IPS-20b (cell line): ENCODE measurements around the gene ZDHHC16.
"Not testable (repeated sequence)": the region's sequence is repeated elsewhere in the genome, so short reads cannot be mapped to it uniquely, and the experiment has no call there.

Experiments used
- H3K27ac ChIP-seq: one replicate; pipeline ENCODE4 v1.5.1; 2013; ENCODE audit warnings: low read length
- H3K27me3 ChIP-seq: 2 replicates; pipeline ENCODE4 v1.6.1; 2013; ENCODE audit warnings: mild to moderate bottlenecking, low read length, inconsistent platforms; ENCODE audit not compliant: insufficient read depth
- H3K36me3 ChIP-seq: 2 replicates; pipeline ENCODE4 v1.6.1; 2013; ENCODE audit warnings: low read depth, mild to moderate bottlenecking, inconsistent platforms, low read length, moderate library complexity; ENCODE audit not compliant: insufficient read depth
- H3K4me1 ChIP-seq: 2 replicates; pipeline ENCODE4 v1.6.1; 2013; ENCODE audit warnings: mild to moderate bottlenecking, control low read depth, inconsistent platforms, low read length, moderate library complexity; ENCODE audit not compliant: insufficient read depth
- H3K4me3 ChIP-seq: 2 replicates; pipeline ENCODE4 v1.5.1; 2013; ENCODE audit warnings: mild to moderate bottlenecking, low read length, inconsistent platforms
- H3K9ac ChIP-seq: 2 replicates; pipeline ENCODE4 v1.6.1; 2013; ENCODE audit warnings: low read depth, mild to moderate bottlenecking, inconsistent platforms, low read length, moderate library complexity
- H3K9me3 ChIP-seq: 2 replicates; pipeline ENCODE4 v1.6.1; 2013; ENCODE audit warnings: mild to moderate bottlenecking, low read depth, low read length, inconsistent platforms; ENCODE audit not compliant: insufficient read depth

ZDHHC16 gene

GRCh38 chr10:97411406-97411805 is 34.6 kb upstream of the ZDHHC16 start:
- no peak overlapping the region for H3K4me3 ChIP-seq
- no peak overlapping the region for H3K27ac ChIP-seq
- H3K9ac ChIP-seq, result no peak overlapping the region
- H3K9me3 ChIP-seq, result no peaks in the 10 kb centered on the region
- H3K27me3 ChIP-seq, result no peaks in the 10 kb centered on the region
- no peaks in the 10 kb centered on the region for H3K4me1 ChIP-seq
- no peaks in the 10 kb centered on the region for H3K36me3 ChIP-seq

GRCh38 chr10:97412891-97413304 is 33.1 kb upstream of the ZDHHC16 start:
- no peak overlapping the region for H3K9ac ChIP-seq
- no peaks in the 10 kb centered on the region for H3K9me3 ChIP-seq
- H3K27me3 ChIP-seq, result no peaks in the 10 kb centered on the region
- H3K4me1 ChIP-seq, result no peaks in the 10 kb centered on the region
- no peak overlapping the region for H3K4me3 ChIP-seq
- H3K36me3 ChIP-seq, result no peaks in the 10 kb centered on the region
- H3K27ac ChIP-seq, result no peak overlapping the region

- Histone ChIP-seq H3K27ac (no peak overlapping the region), H3K4me3 (no peak overlapping the region), H3K9me3 (no peaks in the 10 kb centered on the region), H3K36me3 (no peaks in the 10 kb centered on the region), H3K9ac (no peak overlapping the region), H3K27me3 (no peaks in the 10 kb centered on the region), H3K4me1 (0 out of 2 replicates have a peak, but pooled peaks cover 2% of the 10 kb centered on the region)
These were observed 29.4 kb upstream of the ZDHHC16 start for GRCh38 chr10:97416565-97416964.

GRCh38 chr10:97423757-97424098 is 22.2 kb upstream of the ZDHHC16 start:
- not testable (repeated sequence) for H3K27me3 ChIP-seq, H3K9ac ChIP-seq, H3K4me3 ChIP-seq, H3K27ac ChIP-seq, H3K9me3 ChIP-seq, H3K4me1 ChIP-seq
- H3K36me3 ChIP-seq, result peaks cover 18% of the 10 kb centered on the region

GRCh38 chr10:97425964-97426775 is 19.8 kb upstream of the ZDHHC16 start, which contains the start of gene PGAM1:
Gene PGAM1, plus strand, starts transcription at chr10:97426191. Its CDS starts 117 bp downstream, at chr10:97426308.
- Histone ChIP-seq H3K36me3 (peaks cover 41% of the 10 kb centered on the region), H3K4me1 (peaks cover 8% of the 10 kb centered on the region; the same call in 1 of the 2 replicates), H3K9ac (peak within 1 kb of the TSS; percentile 98)

GRCh38 chr10:97426776-97427570 is 19.0 kb upstream of the ZDHHC16 start:
- Histone ChIP-seq H3K36me3 (peaks cover 49% of the 10 kb centered on the region), H3K9ac (peak overlapping the region; percentile 98), H3K4me1 (peaks cover 8% of the 10 kb centered on the region; the same call in 1 of the 2 replicates), H3K27me3 (no peaks in the 10 kb centered on the region), H3K4me3 (peak overlapping the region; percentile 93), H3K27ac (peak overlapping the region; percentile 86), H3K9me3 (no peaks in the 10 kb centered on the region)

More at GRCh38 chr10:97425964-97426775, 19.8 kb upstream of the ZDHHC16 start, which contains the start of gene PGAM1:
- peak within 1 kb of the TSS; percentile 93 for H3K4me3 ChIP-seq
- H3K27ac ChIP-seq, result peak within 1 kb of the TSS; percentile 89
- H3K9me3 ChIP-seq, result no peaks in the 10 kb centered on the region
- H3K27me3 ChIP-seq, result no peaks in the 10 kb centered on the region

- H3K4me1 ChIP-seq, result peaks cover 8% of the 10 kb centered on the region; the same call in 1 of the 2 replicates
- H3K36me3 ChIP-seq, result peaks cover 52% of the 10 kb centered on the region
- no peaks in the 10 kb centered on the region for H3K27me3 ChIP-seq
- peak overlapping the region; percentile 93 for H3K4me3 ChIP-seq
- H3K9ac ChIP-seq, result peak overlapping the region; percentile 98
- peak overlapping the region; percentile 86 for H3K27ac ChIP-seq
- H3K9me3 ChIP-seq, result no peaks in the 10 kb centered on the region
These were observed 18.3 kb upstream of the ZDHHC16 start for GRCh38 chr10:97427571-97428179.

GRCh38 chr10:97428572-97428981 is 17.4 kb upstream of the ZDHHC16 start:
- peaks cover 8% of the 10 kb centered on the region; the same call in 1 of the 2 replicates for H3K4me1 ChIP-seq
- H3K9me3 ChIP-seq, result no peaks in the 10 kb centered on the region
- H3K4me3 ChIP-seq, result peak overlapping the region; percentile 93
- H3K36me3 ChIP-seq, result peaks cover 57% of the 10 kb centered on the region
- peak overlapping the region; percentile 98 for H3K9ac ChIP-seq
- H3K27me3 ChIP-seq, result no peaks in the 10 kb centered on the region
- peak overlapping the region; percentile 78 for H3K27ac ChIP-seq

- H3K27me3 ChIP-seq, result no peaks in the 10 kb centered on the region
- H3K4me1 ChIP-seq, result no peaks in the 10 kb centered on the region; the same call in 1 of the 2 replicates
- H3K4me3 ChIP-seq, result no peak overlapping the region
- peaks cover 88% of the 10 kb centered on the region for H3K36me3 ChIP-seq
- no peaks in the 10 kb centered on the region for H3K9me3 ChIP-seq
- H3K27ac ChIP-seq, result no peak overlapping the region
- H3K9ac ChIP-seq, result no peak overlapping the region
These were observed 11.9 kb upstream of the ZDHHC16 start for GRCh38 chr10:97434055-97434454.

GRCh38 chr10:97434557-97434956 is 11.4 kb upstream of the ZDHHC16 start:
- Histone ChIP-seq H3K4me1 (no peaks in the 10 kb centered on the region), H3K9ac (no peak overlapping the region), H3K4me3 (no peak overlapping the region), H3K27ac (no peak overlapping the region), H3K36me3 (peaks cover 88% of the 10 kb centered on the region), H3K9me3 (no peaks in the 10 kb centered on the region), H3K27me3 (no peaks in the 10 kb centered on the region)

- no peaks in the 10 kb centered on the region for H3K27me3 ChIP-seq
- peaks cover 87% of the 10 kb centered on the region for H3K36me3 ChIP-seq
- no peak overlapping the region for H3K4me3 ChIP-seq
- no peak overlapping the region for H3K9ac ChIP-seq
- no peaks in the 10 kb centered on the region for H3K4me1 ChIP-seq
- no peak overlapping the region for H3K27ac ChIP-seq
- no peaks in the 10 kb centered on the region for H3K9me3 ChIP-seq
These were observed 10.8 kb upstream of the ZDHHC16 start for GRCh38 chr10:97435211-97435610.
